MM.1S (cell line): ENCODE data around the gene DGKG.

Source experiments
- DNase-seq: peaks from one replicate; pipeline ENCODE4 v3.0.0-alpha.2; 2015
- H2AFZ ChIP-seq: fragments of 300-600 bp; sonication (generic); 2 replicates; pipeline ENCODE4 v1.6.0; 2016; ENCODE audit warnings: antibody characterized with exemption, low read length
- H3F3A ChIP-seq: fragments of 300-600 bp; sonication (generic); 2 replicates; pipeline ENCODE4 v1.6.1; 2016; ENCODE audit warnings: mild to moderate bottlenecking, antibody characterized with exemption, low read length, moderate library complexity, mixed read lengths; ENCODE audit not compliant: insufficient read depth
- H3K27ac ChIP-seq: fragments of 300-600 bp; sonication (generic); 2 replicates; pipeline ENCODE4 v1.5.1; 2016; ENCODE audit warnings: mild to moderate bottlenecking, low read length
- H3K27me3 ChIP-seq: fragments of 300-600 bp; sonication (generic); replicated peaks from 2 replicates; pipeline ENCODE4 v1.6.0; 2016; ENCODE audit warnings: low read length; ENCODE audit not compliant: insufficient read depth
- H3K36me3 ChIP-seq: fragments of 300-600 bp; sonication (generic); replicated peaks from 2 replicates; pipeline ENCODE4 v1.6.1; 2016; ENCODE audit warnings: mild to moderate bottlenecking, low read length, mixed read lengths; ENCODE audit not compliant: insufficient read depth
- H3K4me1 ChIP-seq: fragments of 300-600 bp; sonication (generic); 2 replicates; pipeline ENCODE4 v1.6.1; 2016; ENCODE audit warnings: low read length, mixed read lengths
- H3K4me2 ChIP-seq: fragments of 300-600 bp; sonication (generic); 2 replicates; pipeline ENCODE4 v1.6.0; 2016; ENCODE audit warnings: low read depth, low read length
- H3K4me3 ChIP-seq: fragments of 300-600 bp; sonication (generic); 2 replicates; pipeline ENCODE4 v1.5.1; 2016; ENCODE audit warnings: low read length, mixed read lengths
- H3K79me2 ChIP-seq: fragments of 300-600 bp; sonication (generic); 2 replicates; pipeline ENCODE4 v1.6.1; 2016; ENCODE audit warnings: mixed run types, low read length, mixed read lengths
- H3K9ac ChIP-seq: fragments of 300-600 bp; sonication (generic); 2 replicates; pipeline ENCODE4 v1.6.1; 2016; ENCODE audit warnings: low read length, mixed read lengths
- H3K9me2 ChIP-seq: fragments of 300-600 bp; sonication (generic); replicated peaks from 2 replicates; pipeline ENCODE4 v1.6.1; 2016; ENCODE audit warnings: mild to moderate bottlenecking, low read length, mixed read lengths; ENCODE audit not compliant: insufficient read depth
- H3K9me3 ChIP-seq: fragments of 300-600 bp; sonication (generic); replicated peaks from 2 replicates; pipeline ENCODE4 v1.6.1; 2016; ENCODE audit warnings: mild to moderate bottlenecking, low read length, mixed read lengths; ENCODE audit not compliant: insufficient read depth
- H4K20me1 ChIP-seq: fragments of 300-600 bp; sonication (generic); 2 replicates; pipeline ENCODE4 v1.6.1; 2016; ENCODE audit warnings: mild to moderate bottlenecking, low read length, moderate library complexity, mixed read lengths; ENCODE audit not compliant: insufficient read depth
- EZH2 ChIP-seq: fragments of 300-600 bp; sonication (generic); optimal IDR thresholded peaks from 2 replicates; pipeline ENCODE3; 2017; ENCODE audit warnings: low read depth, mild to moderate bottlenecking, antibody characterized with exemption, low read length, mixed read lengths
- EZH2phosphoT487 ChIP-seq: fragments of 300-600 bp; sonication (generic); IDR thresholded peaks from 2 replicates; pipeline ENCODE4 v1.6.1; 2018; ENCODE audit warnings: antibody characterized with exemption, low read length
- TF ChIP-seq, protein P1 (sequence below): fragments of 300-600 bp; sonication (generic); IDR thresholded peaks from 2 replicates; pipeline ENCODE4 v1.5.1; 2016; ENCODE audit warnings: antibody characterized with exemption, low read length, mixed read lengths

The DGKG gene

DNA sequence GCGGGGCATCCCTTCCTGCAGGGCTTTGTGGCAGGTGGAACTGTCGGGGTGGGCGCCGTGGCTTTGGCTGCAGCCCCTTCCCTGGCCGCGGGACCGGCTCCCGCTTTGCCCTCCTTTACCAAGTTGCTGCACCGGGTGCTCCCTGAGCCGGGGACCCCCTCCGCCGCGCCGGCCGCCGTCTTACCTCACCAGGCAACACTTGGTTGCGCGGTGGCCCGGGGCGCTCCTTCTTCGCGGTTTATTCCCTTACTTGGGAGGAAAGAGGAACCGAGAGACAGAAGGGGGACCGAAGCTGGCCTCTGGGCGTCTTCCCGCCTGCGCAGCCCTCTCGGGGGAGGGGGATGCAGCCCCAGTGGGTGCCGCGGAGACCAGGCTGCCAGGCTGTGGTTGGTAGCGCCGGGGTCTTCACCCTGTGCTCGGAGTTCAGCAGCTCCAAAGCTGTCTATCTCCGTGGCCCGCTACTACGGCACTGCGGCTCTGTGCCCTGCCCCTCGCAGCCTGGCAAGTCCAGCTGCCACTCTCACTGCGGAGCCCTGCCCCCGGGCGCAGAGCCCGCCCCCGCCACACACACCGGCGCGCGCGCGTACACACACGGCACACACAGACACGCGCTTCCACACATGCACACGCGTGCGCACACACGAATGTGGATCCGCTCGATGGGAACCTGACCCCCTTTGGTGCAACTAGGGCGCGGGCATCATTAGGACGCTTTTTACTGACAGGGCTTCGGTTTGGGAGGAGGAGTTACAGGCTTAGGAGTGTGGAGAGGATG lies at the start of gene DGKG:
Gene DGKG, minus strand, starts transcription at position 473 of the 775 bp plus-strand sequence. CDS start 41,775 bp downstream, outside the sequence.
- peak; percentile 79 for DNase-seq
- Histone ChIP-seq H4K20me1 (no peaks in the 10 kb centered on the region), H2AFZ (peak within 1 kb of the TSS; percentile 77), H3K36me3 (no peaks in the 10 kb centered on the region), H3K9me2 (no peaks in the 10 kb centered on the region), H3K27ac (no peak within 1 kb of the TSS), H3K79me2 (no peaks in the 10 kb centered on the region), H3K4me3 (peak within 1 kb of the TSS; percentile 74), H3K4me1 (no peaks in the 10 kb centered on the region), H3F3A (no peaks in the 10 kb centered on the region), H3K9ac (peak within 1 kb of the TSS; percentile 33; the same call in 1 of the 2 replicates), H3K27me3 (peaks cover 20% of the 10 kb centered on the region; the same call in 1 of the 2 replicates), H3K4me2 (peak within 1 kb of the TSS; percentile 97), H3K9me3 (no peaks in the 10 kb centered on the region)
- TF ChIP-seq EZH2phosphoT487 (no peak), EZH2 (no peak)
- TF ChIP-seq, protein P1, sequence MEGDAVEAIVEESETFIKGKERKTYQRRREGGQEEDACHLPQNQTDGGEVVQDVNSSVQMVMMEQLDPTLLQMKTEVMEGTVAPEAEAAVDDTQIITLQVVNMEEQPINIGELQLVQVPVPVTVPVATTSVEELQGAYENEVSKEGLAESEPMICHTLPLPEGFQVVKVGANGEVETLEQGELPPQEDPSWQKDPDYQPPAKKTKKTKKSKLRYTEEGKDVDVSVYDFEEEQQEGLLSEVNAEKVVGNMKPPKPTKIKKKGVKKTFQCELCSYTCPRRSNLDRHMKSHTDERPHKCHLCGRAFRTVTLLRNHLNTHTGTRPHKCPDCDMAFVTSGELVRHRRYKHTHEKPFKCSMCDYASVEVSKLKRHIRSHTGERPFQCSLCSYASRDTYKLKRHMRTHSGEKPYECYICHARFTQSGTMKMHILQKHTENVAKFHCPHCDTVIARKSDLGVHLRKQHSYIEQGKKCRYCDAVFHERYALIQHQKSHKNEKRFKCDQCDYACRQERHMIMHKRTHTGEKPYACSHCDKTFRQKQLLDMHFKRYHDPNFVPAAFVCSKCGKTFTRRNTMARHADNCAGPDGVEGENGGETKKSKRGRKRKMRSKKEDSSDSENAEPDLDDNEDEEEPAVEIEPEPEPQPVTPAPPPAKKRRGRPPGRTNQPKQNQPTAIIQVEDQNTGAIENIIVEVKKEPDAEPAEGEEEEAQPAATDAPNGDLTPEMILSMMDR = no peak

DNA sequence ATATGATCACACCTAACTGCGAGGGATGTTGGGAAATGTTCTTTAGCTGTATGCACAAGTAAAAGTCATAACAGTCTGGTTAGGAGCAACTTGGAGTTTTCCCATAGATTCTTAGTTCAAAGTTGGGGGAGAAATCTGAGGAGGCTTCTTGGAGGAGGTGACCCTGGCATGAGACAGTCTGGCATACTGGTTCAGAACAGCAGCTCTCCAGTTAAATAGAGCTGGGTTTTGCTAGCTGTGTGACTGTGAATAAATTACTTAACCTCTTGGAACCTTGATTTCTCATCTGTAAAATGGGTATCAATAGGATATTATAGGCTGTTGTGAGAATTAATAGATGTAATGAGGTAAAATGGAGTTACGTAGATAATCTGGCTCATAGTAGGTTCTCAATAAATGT lies 49.1 kb upstream of the DGKG start:
- Histone ChIP-seq H3K27me3 (no peaks in the 10 kb centered on the region), H3K4me2 (no peak overlapping the region), H3K4me3 (no peak overlapping the region), H3K27ac (no peak overlapping the region), H3F3A (peaks cover 18% of the 10 kb centered on the region), H4K20me1 (no peaks in the 10 kb centered on the region), H2AFZ (no peak overlapping the region), H3K9ac (no peak overlapping the region), H3K9me2 (no peaks in the 10 kb centered on the region), H3K9me3 (no peaks in the 10 kb centered on the region), H3K36me3 (no peaks in the 10 kb centered on the region), H3K79me2 (no peaks in the 10 kb centered on the region), H3K4me1 (peaks cover 28% of the 10 kb centered on the region)
- DNase-seq = no peak
- TF ChIP-seq, protein P1 = no peak
- TF ChIP-seq EZH2 (no peak), EZH2phosphoT487 (no peak)

DNA sequence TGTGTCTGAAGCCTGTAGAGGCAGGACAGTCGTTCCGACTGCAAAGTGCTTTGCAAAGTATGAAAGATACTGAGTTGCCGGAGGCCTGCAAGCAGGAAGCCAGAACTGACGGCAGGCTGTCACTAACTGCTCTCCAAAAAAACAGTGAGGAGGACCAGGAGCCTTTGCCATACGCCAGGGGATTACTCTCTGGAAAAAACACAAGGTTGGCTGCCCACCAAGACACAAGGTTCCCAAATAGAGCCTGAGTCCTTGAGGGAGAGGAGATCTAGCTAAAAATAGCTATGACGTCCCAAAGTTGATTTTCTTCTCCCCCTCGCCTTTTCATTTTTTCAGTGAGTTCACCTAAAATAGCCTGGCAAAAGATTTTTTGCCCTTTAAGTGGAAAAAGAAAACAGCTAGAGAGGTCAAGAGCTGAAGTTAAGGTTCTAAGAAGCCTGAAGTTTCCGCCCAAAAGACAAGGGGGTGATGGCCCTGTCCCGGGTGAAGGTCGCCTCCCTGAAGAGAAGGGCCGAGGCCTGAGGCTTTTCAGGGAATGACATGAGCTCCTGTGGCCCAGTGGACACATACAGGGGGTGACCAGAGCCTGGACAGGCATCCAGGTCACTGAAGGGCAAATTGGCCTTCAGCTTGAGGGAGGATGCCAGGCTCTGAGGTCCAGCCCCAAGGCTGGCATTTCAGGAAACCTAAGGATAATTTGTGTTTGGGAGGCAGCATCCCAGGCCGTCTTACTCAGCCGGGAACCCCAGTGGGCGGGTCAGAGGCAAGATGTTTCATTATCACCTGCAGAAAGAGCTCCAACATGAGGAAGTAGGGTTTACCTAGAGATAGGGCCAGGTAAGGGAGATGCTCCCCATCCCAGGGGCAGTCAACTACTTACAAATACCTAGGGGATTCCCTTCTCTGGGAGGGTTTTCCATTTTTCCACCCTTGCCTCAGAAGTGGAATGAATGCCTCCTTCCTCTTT lies 44.9 kb upstream of the DGKG start:
- Histone ChIP-seq H3F3A (no peaks in the 10 kb centered on the region), H3K27me3 (no peaks in the 10 kb centered on the region), H3K4me2 (no peak overlapping the region), H3K9ac (no peak overlapping the region), H2AFZ (no peak overlapping the region), H3K4me3 (no peak overlapping the region), H3K27ac (no peak overlapping the region), H3K9me3 (no peaks in the 10 kb centered on the region), H4K20me1 (no peaks in the 10 kb centered on the region), H3K36me3 (no peaks in the 10 kb centered on the region), H3K9me2 (no peaks in the 10 kb centered on the region), H3K79me2 (no peaks in the 10 kb centered on the region), H3K4me1 (0 out of 2 replicates have a peak, but pooled peaks cover 1% of the 10 kb centered on the region)
- DNase-seq = no peak
- TF ChIP-seq, protein P1 = no peak
- TF ChIP-seq EZH2 (no peak), EZH2phosphoT487 (no peak)
